ENCODE results near the gene ASH1L. TPM values are rescaled to one million over a fixed set of nuclear protein-coding genes. Genes with fewer than 3 reads are reported as not detected.

ASH1L gene
- total and polyA plus RNA-seq, 9 of the 15 experiments (the other 6 are each of a cell fraction or from before 2014, with no cell fraction given) = 2.0 to 23.3 (median 14.6) TPM

- TF ChIP-seq NFIC (IDR thresholded peaks at IDR 0.05) (peak; percentile 11; the same call in 1 of the 2 replicates), ZBTB7A (IDR thresholded peaks at IDR 0.05; ENCODE audit: borderline replicate concordance, control insufficient read depth, low read depth, low read length) (no peak), GTF2B (IDR thresholded peaks at IDR 0.05; ENCODE audit: extremely low read depth, insufficient read length) (no peak), ZNF134 (CRISPR knock-in tag; conservative IDR thresholded peaks at IDR 0.05) (no peak), ILF3 (IDR thresholded peaks at IDR 0.05; ENCODE audit: borderline replicate concordance) (no peak), DPF2 (IDR thresholded peaks at IDR 0.05) (peak; percentile 61), ZBTB26 (CRISPR knock-in tag; IDR thresholded peaks at IDR 0.05) (no peak), CBFA2T2 (conservative IDR thresholded peaks at IDR 0.05) (peak; percentile 81), BCOR (IDR thresholded peaks at IDR 0.05) (0 out of 2 replicates have a peak, but pooled peaks have one; percentile 8), RBBP5 (IDR thresholded peaks at IDR 0.05; ENCODE audit: borderline replicate concordance, insufficient read depth, low read length, poor library complexity, severe bottlenecking) (no peak), ZNF384 (IDR thresholded peaks at IDR 0.05; ENCODE audit: low read depth, low read length) (peak; percentile 72), SMARCA4 (IDR thresholded peaks at IDR 0.05) (peak; percentile 23; the same call in 1 of the 2 replicates), SIN3A (IDR thresholded peaks at IDR 0.05; ENCODE audit: borderline replicate concordance in 2 of 2, control insufficient read depth in 1 of 2, low read depth in 2 of 2, low read length in 2 of 2) (no peak)
Measured at GRCh38 chr1:155396874-155397476, 165.6 kb downstream of the ASH1L start (continued).
